PC-9 (cell line): ENCODE results near the gene SLC66A2. TPM values are rescaled to one million over a fixed set of nuclear protein-coding genes. Genes with fewer than 3 reads are reported as not detected.

Source experiments
- BruUV-seq: library from RNA; stranded (reverse); fragments of 400-500 nt; replicated peaks from 2 replicates; lab custom pipeline; 2021; lab: Mats Ljungman, UMichigan
- CTCF ChIA-PET: fragments of 300-600 bp; sonication (Branson Sonifier 250); formaldehyde crosslinking; loops from one replicate; lab custom pipeline; 2022; ENCODE audit warnings: antibody characterized with exemption; lab: Charles Lee
- POLR2A ChIA-PET: fragments of 300-600 bp; sonication (Branson Sonifier 250); formaldehyde crosslinking; loops from one replicate; lab custom pipeline; 2022; ENCODE audit warnings: antibody characterized with exemption; ENCODE audit not compliant: unreplicated experiment; lab: Charles Lee
- DNase-seq, 2 experiments: peaks; one replicate each; pipeline versions ENCODE4 v3.0.0 to v3.0.0-alpha.2; 2015 to 2022; ENCODE audit warnings: mixed read lengths in 1 of 2
- H2AFZ ChIP-seq: fragments of 200-600 bp; sonication (generic); 2 replicates; pipeline ENCODE4 v1.8.1; 2017; ENCODE audit warnings: antibody characterized with exemption
- H3F3A ChIP-seq: fragments of 200-600 bp; sonication (generic); 2 replicates; pipeline ENCODE4 v1.8.1; 2017; ENCODE audit warnings: antibody characterized with exemption, mild to moderate bottlenecking, low read depth; ENCODE audit not compliant: insufficient read depth
- H3K27ac ChIP-seq: fragments of 200-600 bp; sonication (generic); 2 replicates; pipeline ENCODE4 v1.6.1; 2016; ENCODE audit warnings: mixed run types
- H3K27me3 ChIP-seq: fragments of 200-600 bp; sonication (generic); 2 replicates; pipeline ENCODE4 v1.6.1; 2016; ENCODE audit warnings: low read depth, mixed run types; ENCODE audit not compliant: insufficient read depth
- H3K36me3 ChIP-seq: fragments of 200-600 bp; sonication (generic); 2 replicates; pipeline ENCODE4 v1.6.1; 2016; ENCODE audit warnings: low read depth, mixed run types
- H3K4me1 ChIP-seq: fragments of 200-600 bp; sonication (generic); replicated peaks from 2 replicates; pipeline ENCODE4 v1.6.1; 2016; ENCODE audit warnings: mixed run types; ENCODE audit not compliant: insufficient read depth
- H3K4me2 ChIP-seq: fragments of 200-600 bp; sonication (generic); 2 replicates; pipeline ENCODE4 v1.6.1; 2017; ENCODE audit warnings: mixed run types
- H3K4me3 ChIP-seq: fragments of 200-600 bp; sonication (generic); 2 replicates; pipeline ENCODE4 v1.6.1; 2016; ENCODE audit warnings: mixed run types
- H3K79me2 ChIP-seq: fragments of 200-600 bp; sonication (generic); 2 replicates; pipeline ENCODE4 v1.6.1; 2017; ENCODE audit warnings: low read depth, mixed run types
- H3K9me2 ChIP-seq: fragments of 200-600 bp; sonication (generic); 2 replicates; pipeline ENCODE4 v1.8.1; 2017; ENCODE audit warnings: mild to moderate bottlenecking; ENCODE audit not compliant: insufficient read depth
- H3K9me3 ChIP-seq: fragments of 200-600 bp; sonication (generic); 2 replicates; pipeline ENCODE4 v1.8.1; 2016; ENCODE audit warnings: low read depth; ENCODE audit not compliant: insufficient read depth
- H4K20me1 ChIP-seq: fragments of 200-600 bp; sonication (generic); 2 replicates; pipeline ENCODE4 v1.8.1; 2017; ENCODE audit not compliant: insufficient read depth
- CTCF ChIP-seq: fragments of 200-600 bp; sonication (generic); conservative IDR thresholded peaks from 2 replicates; pipeline ENCODE4 v1.6.1; 2017; ENCODE audit warnings: mixed run types, antibody characterized with exemption, mild to moderate bottlenecking, moderate library complexity
- EZH2 ChIP-seq: fragments of 200-600 bp; sonication (generic); IDR thresholded peaks from 2 replicates; pipeline ENCODE4 v1.8.0; 2017; ENCODE audit warnings: antibody characterized with exemption, low read depth
- intact Hi-C: fragments of 100-400 bp; cut with micrococcal nuclease; formaldehyde crosslinking; loops from one replicate; pipeline ENCODE4 v1.10.0; 2022; ENCODE audit not compliant: unreplicated experiment
- total RNA-seq: library from RNA; stranded (reverse); gene quantifications from 2 replicates; pipeline ENCODE4 v1.2.3, GENCODE V29; 2021

SLC66A2 gene
- total RNA-seq, 1 experiment from 2014 or later, result 24.3 TPM

GRCh38 chr18:79918615-79919011 is 32.8 kb downstream of the SLC66A2 start:
- POLR2A ChIA-PET, result no interaction called here

GRCh38 chr18:79917853-79918614 is 33.4 kb downstream of the SLC66A2 start:
- intact Hi-C loops, result no loop called here
- Histone ChIP-seq H3K4me2 (no peak overlapping the region), H3K36me3 (no peaks in the 10 kb centered on the region), H4K20me1 (no peaks in the 10 kb centered on the region), H3K9me3 (no peaks in the 10 kb centered on the region), H3K27ac (no peak overlapping the region), H2AFZ (no peak overlapping the region), H3K27me3 (no peaks in the 10 kb centered on the region), H3F3A (no peaks in the 10 kb centered on the region), H3K9me2 (no peaks in the 10 kb centered on the region), H3K79me2 (no peaks in the 10 kb centered on the region), H3K4me1 (no peaks in the 10 kb centered on the region), H3K4me3 (no peak overlapping the region)
- ChIA-PET POLR2A (no interaction called here), CTCF (no interaction called here)
- BruUV-seq, result no TSS peak
- no peak for DNase-seq
- TF ChIP-seq EZH2 (no peak), CTCF (no peak)

More at GRCh38 chr18:79918615-79919011, 32.8 kb downstream of the SLC66A2 start:
- no peaks in the 10 kb centered on the region for H3K36me3 ChIP-seq
- H3K27me3 ChIP-seq, result no peaks in the 10 kb centered on the region
- BruUV-seq, result no TSS peak
- H3K79me2 ChIP-seq, result no peaks in the 10 kb centered on the region
- H4K20me1 ChIP-seq, result no peaks in the 10 kb centered on the region
- no peak overlapping the region for H3K27ac ChIP-seq
- no peaks in the 10 kb centered on the region for H3F3A ChIP-seq
- no peak overlapping the region for H3K4me2 ChIP-seq
- H3K4me3 ChIP-seq, result no peak overlapping the region
- CTCF ChIA-PET, result no interaction called here
- no peaks in the 10 kb centered on the region for H3K4me1 ChIP-seq
- intact Hi-C loops, result no loop called here
- no peaks in the 10 kb centered on the region for H3K9me2 ChIP-seq
- no peak for DNase-seq
- H3K9me3 ChIP-seq, result no peaks in the 10 kb centered on the region
- TF ChIP-seq EZH2, result no peak
- TF ChIP-seq CTCF, result no peak
- H2AFZ ChIP-seq, result no peak overlapping the region

GRCh38 chr18:79917169-79917852 is 34.1 kb downstream of the SLC66A2 start:
- CTCF ChIA-PET, result no interaction called here
- H3K9me2 ChIP-seq, result no peaks in the 10 kb centered on the region
- POLR2A ChIA-PET, result no interaction called here

More at GRCh38 chr18:79917169-79917852, 34.1 kb downstream of the SLC66A2 start:
- Histone ChIP-seq H3K9me3 (no peaks in the 10 kb centered on the region), H3K27ac (no peak overlapping the region), H3K79me2 (no peaks in the 10 kb centered on the region), H3K4me1 (no peaks in the 10 kb centered on the region), H2AFZ (no peak overlapping the region), H3F3A (no peaks in the 10 kb centered on the region), H3K4me3 (no peak overlapping the region), H4K20me1 (no peaks in the 10 kb centered on the region), H3K27me3 (no peaks in the 10 kb centered on the region), H3K4me2 (no peak overlapping the region), H3K36me3 (no peaks in the 10 kb centered on the region)
- no peak for TF ChIP-seq EZH2
- no peak for TF ChIP-seq CTCF
- DNase-seq, result no peak
- no TSS peak for BruUV-seq
- intact Hi-C loops, result no loop called here
